Bronchial epithelial cell (primary cell): Measurements from ENCODE around the gene NR1I2. TPM values are rescaled to one million over a fixed set of nuclear protein-coding genes. Genes with fewer than 3 reads are reported as not detected.

ENCODE experiments used
- DNase-seq: peaks from one replicate; pipeline ENCODE4 v3.0.0-alpha.2; 2010; ENCODE audit warnings: low read depth
- FAIRE-seq: peaks from 2 replicates; lab custom pipeline; 2011; peaks lifted over from hg19 to GRCh38; lab: Jason Lieb, UNC
- H3K27me3 ChIP-seq: 2 replicates; pipeline ENCODE4 v1.5.1; 2011; ENCODE audit warnings: low read length; ENCODE audit not compliant: control insufficient read depth, insufficient read depth
- H3K36me3 ChIP-seq: 2 replicates; pipeline ENCODE4 v1.5.1; 2011; ENCODE audit warnings: low read length; ENCODE audit not compliant: control insufficient read depth, insufficient read depth
- H3K4me3 ChIP-seq: 2 replicates; pipeline ENCODE4 v1.5.1; 2011; ENCODE audit warnings: mild to moderate bottlenecking, low read depth, low read length, control low read depth
- CTCF ChIP-seq: IDR thresholded peaks from 2 replicates; pipeline ENCODE4 v1.5.1; 2011; ENCODE audit warnings: mild to moderate bottlenecking, moderate library complexity, low read length, control low read depth, inconsistent platforms; ENCODE audit not compliant: insufficient read depth, severe bottlenecking
- total RNA-seq: library from RNA; depleted of rRNA; stranded (reverse); fragments of >200 nt; gene quantifications from 2 replicates; pipeline ENCODE4 v1.2.1, GENCODE V29; 2014

NR1I2 gene
- total RNA-seq, 1 donor from 2014 or later: not detected

- Histone ChIP-seq H3K36me3 (no peaks in the 10 kb centered on the region), H3K4me3 (no peak overlapping the region), H3K27me3 (no peaks in the 10 kb centered on the region)
- FAIRE-seq: no peak
- no peak for TF ChIP-seq CTCF
- DNase-seq: no peak
Observed at GRCh38 chr3:119831941-119832371, 50.1 kb downstream of the NR1I2 start.

- no peak for TF ChIP-seq CTCF
- Histone ChIP-seq H3K27me3 (no peaks in the 10 kb centered on the region), H3K4me3 (no peak overlapping the region), H3K36me3 (peaks cover 1% of the 10 kb centered on the region)
- DNase-seq (no peak), FAIRE-seq (no peak)
Observed at GRCh38 chr3:119834754-119835370, 53.0 kb downstream of the NR1I2 start.

GRCh38 chr3:119835556-119835955, 53.7 kb downstream of the NR1I2 start:
- no peak overlapping the region for H3K4me3 ChIP-seq
- no peak for DNase-seq
- FAIRE-seq: no peak
- H3K36me3 ChIP-seq: peaks cover 1% of the 10 kb centered on the region
- no peak for TF ChIP-seq CTCF
- no peaks in the 10 kb centered on the region for H3K27me3 ChIP-seq

- no peak for DNase-seq
- no peaks in the 10 kb centered on the region for H3K27me3 ChIP-seq
- FAIRE-seq: no peak
- H3K36me3 ChIP-seq: peaks cover 1% of the 10 kb centered on the region
- no peak overlapping the region for H3K4me3 ChIP-seq
- TF ChIP-seq CTCF: no peak
Observed at GRCh38 chr3:119841808-119842471, 60.0 kb downstream of the NR1I2 start.

- Histone ChIP-seq H3K36me3 (no peaks in the 10 kb centered on the region), H3K27me3 (no peaks in the 10 kb centered on the region), H3K4me3 (no peak overlapping the region)
- no peak for DNase-seq
- TF ChIP-seq CTCF: no peak
- FAIRE-seq: no peak
Observed at GRCh38 chr3:119849126-119849525, 67.2 kb downstream of the NR1I2 start.
